ENCODE results near the gene ANO8.

The ANO8 gene

GRCh38 chr19:17330262-17331044, 4.2 kb downstream of the ANO8 start:
- FAIRE-seq: no peak

GRCh38 chr19:17329366-17330261, 5.0 kb downstream of the ANO8 start:
- no peak for FAIRE-seq
- DNase-seq (ENCODE audit: extremely low spot score, insufficient read length, low read depth): no peak

More at GRCh38 chr19:17330262-17331044, 4.2 kb downstream of the ANO8 start:
- no peak for DNase-seq (ENCODE audit: extremely low spot score, insufficient read length, low read depth)

- no peak for DNase-seq (ENCODE audit: extremely low spot score, insufficient read length, low read depth)
- FAIRE-seq: no peak
Measured at GRCh38 chr19:17328517-17329365, 5.9 kb downstream of the ANO8 start.

- DNase-seq (ENCODE audit: extremely low spot score, insufficient read length, low read depth) (no peak), FAIRE-seq (no peak)
Measured at GRCh38 chr19:17327654-17328516, 6.8 kb downstream of the ANO8 start.

GRCh38 chr19:17327068-17327653, 7.5 kb downstream of the ANO8 start:
- DNase-seq (ENCODE audit: extremely low spot score, insufficient read length, low read depth) (no peak), FAIRE-seq (no peak)

GRCh38 chr19:17326595-17326966, 8.1 kb downstream of the ANO8 start:
- FAIRE-seq (no peak), DNase-seq (ENCODE audit: extremely low spot score, insufficient read length, low read depth) (no peak)

GRCh38 chr19:17325881-17326594, 8.6 kb downstream of the ANO8 start:
- FAIRE-seq (no peak), DNase-seq (ENCODE audit: extremely low spot score, insufficient read length, low read depth) (no peak)

GRCh38 chr19:17325133-17325532, 9.5 kb downstream of the ANO8 start:
- no peak for FAIRE-seq
- DNase-seq (ENCODE audit: extremely low spot score, insufficient read length, low read depth): no peak

GRCh38 chr19:17324357-17325114, 10.1 kb downstream of the ANO8 start:
- no peak for FAIRE-seq
- no peak for DNase-seq (ENCODE audit: extremely low spot score, insufficient read length, low read depth)

- no peak for DNase-seq (ENCODE audit: extremely low spot score, insufficient read length, low read depth)
- FAIRE-seq: no peak
Measured at GRCh38 chr19:17323964-17324332, 10.7 kb downstream of the ANO8 start.

GRCh38 chr19:17323300-17323963, 11.2 kb downstream of the ANO8 start:
- no peak for DNase-seq (ENCODE audit: extremely low spot score, insufficient read length, low read depth)

GRCh38 chr19:17322854-17323253, 11.8 kb downstream of the ANO8 start:
- no peak for DNase-seq (ENCODE audit: extremely low spot score, insufficient read length, low read depth)
- no peak for FAIRE-seq

More at GRCh38 chr19:17323300-17323963, 11.2 kb downstream of the ANO8 start:
- FAIRE-seq: no peak

- FAIRE-seq (no peak), DNase-seq (ENCODE audit: extremely low spot score, insufficient read length, low read depth) (no peak)
Measured at GRCh38 chr19:17321655-17322489, 12.8 kb downstream of the ANO8 start.

- FAIRE-seq: no peak
Measured at GRCh38 chr19:17320435-17320834, 14.2 kb downstream of the ANO8 start.

GRCh38 chr19:17319473-17320238, 15.0 kb downstream of the ANO8 start:
- no peak for DNase-seq (ENCODE audit: extremely low spot score, insufficient read length, low read depth)
- FAIRE-seq: no peak

More at GRCh38 chr19:17320435-17320834, 14.2 kb downstream of the ANO8 start:
- no peak for DNase-seq (ENCODE audit: extremely low spot score, insufficient read length, low read depth)

GRCh38 chr19:17318966-17319365, 15.7 kb downstream of the ANO8 start:
- DNase-seq (ENCODE audit: extremely low spot score, insufficient read length, low read depth) (no peak), FAIRE-seq (no peak)
